ENCODE measurements around the gene TLX3. TPM values are rescaled to one million over a fixed set of nuclear protein-coding genes. Genes with fewer than 3 reads are reported as not detected.

Gene TLX3
- total and polyA plus RNA-seq, 5 experiments from 2014 or later = not detected

DNA sequence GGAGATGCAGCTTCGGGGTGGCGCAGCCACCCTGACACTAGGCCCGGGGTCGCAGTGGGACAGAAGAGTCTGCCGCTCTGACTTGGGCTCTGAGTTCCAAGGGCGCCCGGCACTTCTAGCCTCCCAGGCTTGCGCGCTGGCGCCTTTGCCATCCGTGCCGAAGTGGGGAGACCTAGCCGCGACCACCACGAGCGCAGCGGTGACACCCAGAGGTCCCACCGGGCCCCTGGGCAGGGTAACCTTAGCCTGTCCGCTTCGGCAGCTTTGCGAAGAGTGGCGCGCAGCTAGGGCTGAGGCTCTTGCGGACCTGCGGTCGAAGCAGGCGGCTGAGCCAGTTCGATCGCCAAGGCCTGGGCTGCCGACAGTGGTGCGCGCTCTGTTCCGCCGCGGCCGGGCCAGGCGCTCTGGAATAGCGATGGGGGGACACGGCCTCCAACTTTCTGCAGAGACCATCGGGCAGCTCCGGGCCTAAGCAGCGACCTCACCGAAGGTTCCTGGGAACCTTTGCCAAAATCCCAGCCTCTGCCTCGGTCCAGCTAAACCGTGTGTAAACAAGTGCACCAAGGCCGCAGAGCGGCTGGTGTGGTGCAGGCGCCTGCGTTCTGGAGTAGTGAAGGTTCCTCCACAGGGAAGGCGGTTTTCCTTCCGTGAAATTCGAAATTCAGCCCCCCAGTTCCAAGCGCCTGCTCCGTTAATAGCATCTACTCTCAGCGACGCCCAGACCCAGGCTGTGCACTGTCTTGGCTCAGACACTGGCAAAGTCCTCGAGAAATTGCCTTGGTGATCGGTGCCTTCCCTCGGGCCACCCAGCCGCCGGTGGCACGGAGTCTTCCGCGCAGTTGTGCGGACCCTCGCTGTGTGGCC lies 7.4 kb downstream of the TLX3 start:
- DNase-seq (no peak), ATAC-seq (no peak)
- Mint-ChIP-seq H3K4me3 (peak overlapping the region in 6 of 10 donors; percentile 1 to 68 (median 54)), H3K9me3 (peaks cover 0 to 4% (median 0%) of the 10 kb centered on the region in 9 donors), H3K27ac (no peak overlapping the region), H3K36me3 (peaks cover 2 to 8% (median 6%) of the 10 kb centered on the region in 3 donors), H3K27me3 (peaks cover 42 to 89% (median 63%) of the 10 kb centered on the region in 5 donors), H3K4me1 (peaks cover 5 to 25% (median 20%) of the 10 kb centered on the region in 4 donors)
- POLR2A ChIA-PET = no interaction called here

GRCh38 chr5:171317230-171317629 lies 8.2 kb downstream of the TLX3 start:
- H3K27ac Mint-ChIP-seq = no peak overlapping the region
- H3K27me3 Mint-ChIP-seq = peaks cover 44 to 97% (median 68%) of the 10 kb centered on the region in 5 donors
- peaks cover 0 to 4% (median 0%) of the 10 kb centered on the region in 9 donors for H3K9me3 Mint-ChIP-seq
- peaks cover 5 to 25% (median 20%) of the 10 kb centered on the region in 4 donors for H3K4me1 Mint-ChIP-seq
- DNase-seq (no peak), ATAC-seq (no peak)
- POLR2A ChIA-PET = no interaction called here
- H3K4me3 Mint-ChIP-seq = peak overlapping the region in 2 of 10 donors; percentile 1 to 10
- H3K36me3 Mint-ChIP-seq = peaks cover 2 to 8% (median 6%) of the 10 kb centered on the region in 3 donors

DNA sequence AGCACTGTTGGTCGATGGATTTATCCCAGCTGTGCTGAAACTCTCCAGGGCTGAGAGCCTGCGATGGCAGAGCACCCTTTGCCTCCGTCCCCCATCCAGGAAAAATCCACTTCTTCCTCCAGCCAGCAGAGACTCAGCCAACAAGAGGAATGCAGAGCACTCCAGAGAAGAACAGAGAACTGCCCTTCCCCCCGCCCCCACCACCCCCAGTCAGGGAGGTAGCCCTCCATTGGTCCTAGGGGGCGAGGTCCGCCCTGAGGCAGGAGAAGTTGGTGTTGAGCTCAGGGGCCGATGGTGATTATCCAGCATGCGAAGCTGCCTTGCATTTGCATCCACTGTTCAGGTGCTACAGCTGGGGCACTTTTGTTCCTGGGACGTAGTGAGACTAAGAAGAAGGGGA lies 9.0 kb downstream of the TLX3 start:
- DNase-seq (no peak), ATAC-seq (no peak)
- peaks cover 46 to 98% (median 68%) of the 10 kb centered on the region in 5 donors for H3K27me3 Mint-ChIP-seq
- H3K9me3 Mint-ChIP-seq = peaks cover 0 to under 1% (median 0%) of the 10 kb centered on the region in 9 donors
- POLR2A ChIA-PET = no interaction called here
- H3K4me1 Mint-ChIP-seq = peaks cover 2 to 18% (median 13%) of the 10 kb centered on the region in 4 donors
- no peak overlapping the region for H3K27ac Mint-ChIP-seq
- no peak overlapping the region for H3K4me3 Mint-ChIP-seq
- peaks cover 1 to 5% (median 2%) of the 10 kb centered on the region in 3 donors for H3K36me3 Mint-ChIP-seq

DNA sequence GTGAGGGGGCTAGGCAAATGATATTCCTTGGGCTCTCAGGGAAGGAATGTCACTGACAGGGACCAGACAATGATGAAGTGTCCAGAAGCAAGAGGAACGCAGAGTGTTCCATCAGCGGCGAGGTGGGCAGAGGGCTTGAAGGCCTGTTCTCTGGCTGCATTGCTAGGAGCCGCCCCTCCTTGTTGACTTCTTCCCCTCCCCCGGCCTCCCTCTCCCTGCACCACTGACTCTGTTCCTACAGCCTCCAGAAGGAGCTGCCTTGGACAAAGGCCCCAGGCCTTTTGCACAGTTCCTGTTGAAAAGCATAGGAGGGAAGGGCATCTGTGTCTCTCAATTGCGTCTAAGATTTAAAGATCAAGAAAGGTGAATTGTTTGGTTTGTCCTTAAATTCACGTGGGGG lies 12.4 kb downstream of the TLX3 start:
- H3K27ac Mint-ChIP-seq = no peak overlapping the region
- ATAC-seq = no peak
- DNase-seq = no peak
- no peak overlapping the region for H3K4me3 Mint-ChIP-seq
- POLR2A ChIA-PET = no interaction called here
- H3K36me3 Mint-ChIP-seq = peaks cover 0 to 3% (median 2%) of the 10 kb centered on the region in 3 donors
- H3K9me3 Mint-ChIP-seq = peaks cover 0 to 2% (median 0%) of the 10 kb centered on the region in 9 donors
- H3K4me1 Mint-ChIP-seq = peaks cover 0 to 4% (median 2%) of the 10 kb centered on the region in 4 donors
- peaks cover 45 to 81% (median 72%) of the 10 kb centered on the region in 5 donors for H3K27me3 Mint-ChIP-seq

GRCh38 chr5:171322527-171322926 lies 13.5 kb downstream of the TLX3 start:
- no peak overlapping the region for H3K4me3 Mint-ChIP-seq
- no peak overlapping the region for H3K27ac Mint-ChIP-seq

DNA sequence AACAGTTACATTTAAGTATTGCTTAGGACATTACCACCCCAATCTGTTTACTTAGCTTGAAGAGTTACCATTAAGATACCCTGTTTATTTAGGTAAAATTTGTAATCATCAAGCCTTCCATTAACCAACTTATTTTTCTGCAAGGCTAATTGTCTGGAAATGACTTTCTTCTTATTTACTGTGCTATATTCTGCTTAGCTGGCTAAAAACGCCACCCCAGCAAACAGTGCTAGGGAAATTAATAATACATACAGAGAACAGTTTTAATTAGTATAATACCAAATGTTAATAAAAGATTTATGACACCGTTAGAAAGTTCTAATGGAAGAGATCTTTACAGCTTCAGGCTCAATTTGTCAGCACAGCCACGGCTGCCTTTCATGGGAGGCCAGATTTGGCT lies 14.0 kb downstream of the TLX3 start:
- Mint-ChIP-seq H3K27ac (no peak overlapping the region), H3K4me3 (peak overlapping the region in 1 of 10 donors; percentile 48), H3K9me3 (peaks cover 0 to 2% (median 0%) of the 10 kb centered on the region in 9 donors), H3K4me1 (no peaks in the 10 kb centered on the region), H3K27me3 (peaks cover 35 to 71% (median 65%) of the 10 kb centered on the region in 5 donors), H3K36me3 (no peaks in the 10 kb centered on the region)
- POLR2A ChIA-PET = no interaction called here
- ATAC-seq (no peak), DNase-seq (no peak)

More at GRCh38 chr5:171322527-171322926, 13.5 kb downstream of the TLX3 start:
- DNase-seq (no peak), ATAC-seq (no peak)
- POLR2A ChIA-PET = no interaction called here
- Mint-ChIP-seq H3K9me3 (peaks cover 0 to 2% (median 0%) of the 10 kb centered on the region in 9 donors), H3K36me3 (peaks cover 0 to 2% (median under 1%) of the 10 kb centered on the region in 3 donors), H3K27me3 (peaks cover 38 to 71% (median 65%) of the 10 kb centered on the region in 5 donors), H3K4me1 (no peaks in the 10 kb centered on the region)

GRCh38 chr5:171323806-171324632 lies 15.0 kb downstream of the TLX3 start:
- ATAC-seq (no peak), DNase-seq (no peak)
- peaks cover 0 to 2% (median 0%) of the 10 kb centered on the region in 9 donors for H3K9me3 Mint-ChIP-seq
- no peaks in the 10 kb centered on the region for H3K4me1 Mint-ChIP-seq
- peaks cover 31 to 71% (median 63%) of the 10 kb centered on the region in 5 donors for H3K27me3 Mint-ChIP-seq
- POLR2A ChIA-PET = no interaction called here
- no peak overlapping the region for H3K4me3 Mint-ChIP-seq
- no peaks in the 10 kb centered on the region for H3K36me3 Mint-ChIP-seq
- H3K27ac Mint-ChIP-seq = no peak overlapping the region

DNA sequence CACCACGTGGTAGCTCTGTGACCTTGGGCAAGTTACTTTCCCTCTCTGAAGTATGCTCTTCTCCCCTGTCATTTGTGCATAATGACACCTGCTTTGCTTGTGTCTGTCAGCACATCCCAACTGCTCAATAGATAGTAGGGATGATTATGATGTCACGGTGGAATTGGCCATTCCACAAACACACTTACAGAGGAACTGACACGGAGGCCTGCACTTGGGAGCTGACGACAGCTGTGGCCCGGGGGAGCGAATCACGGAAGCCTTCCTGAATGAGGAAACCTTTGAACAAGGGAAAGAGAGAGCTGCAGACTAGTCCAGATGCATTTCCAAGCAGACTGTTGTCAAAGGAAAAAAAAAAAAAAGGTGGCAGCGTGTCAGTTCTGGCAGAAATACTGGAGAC lies 21.0 kb downstream of the TLX3 start:
- Mint-ChIP-seq H3K4me1 (no peaks in the 10 kb centered on the region), H3K36me3 (no peaks in the 10 kb centered on the region), H3K27me3 (peaks cover 1 to 47% (median 28%) of the 10 kb centered on the region in 5 donors), H3K27ac (no peak overlapping the region), H3K9me3 (peaks cover 0 to 2% (median 0%) of the 10 kb centered on the region in 9 donors), H3K4me3 (no peak overlapping the region)
- ATAC-seq (no peak), DNase-seq (no peak)
- POLR2A ChIA-PET = no interaction called here

- H3K27ac Mint-ChIP-seq = no peak overlapping the region
Measured at GRCh38 chr5:171335616-171336015, 26.6 kb downstream of the TLX3 start.

DNA sequence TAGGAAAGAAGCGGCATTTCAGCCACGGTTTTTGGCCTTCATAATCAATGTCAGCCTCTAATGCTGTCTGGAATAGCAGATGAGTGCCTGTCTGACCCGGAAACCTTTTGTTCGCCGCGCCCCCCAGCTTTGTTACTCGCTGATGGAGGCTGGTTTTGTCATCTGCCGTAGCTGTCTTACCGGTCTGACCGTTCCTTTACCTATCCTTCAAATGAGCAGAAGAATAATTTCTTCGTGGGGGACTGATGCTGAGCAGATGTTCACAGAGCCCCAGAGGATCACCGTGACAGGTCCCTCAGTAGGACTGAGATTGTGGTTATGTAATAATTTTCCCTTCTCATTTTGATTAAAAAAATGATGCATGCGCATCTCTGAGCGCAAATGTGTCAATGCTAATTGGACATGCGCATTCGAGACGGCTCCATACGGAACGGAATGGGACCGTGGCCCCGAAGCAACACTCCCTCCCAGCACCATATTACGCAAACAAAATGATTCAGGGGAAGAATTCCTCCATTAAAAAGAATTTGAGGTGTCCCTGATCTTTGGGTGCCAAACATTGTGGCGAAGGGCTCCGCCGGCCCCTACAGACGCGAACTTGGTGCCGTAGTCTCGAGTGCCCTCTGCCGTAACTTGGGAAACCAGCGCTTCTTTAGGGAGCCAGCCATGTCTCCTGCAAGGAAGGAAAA lies 27.6 kb downstream of the TLX3 start:
- POLR2A ChIA-PET = no interaction called here
- peak overlapping the region in 2 of 10 donors; percentile 5 to 37 for H3K27ac Mint-ChIP-seq
- DNase-seq (peak in 5 of 10 donors; percentile 8 to 34 (median 19)), ATAC-seq (peak; percentile 51 to 68)
- peaks cover 1 to 11% (median 9%) of the 10 kb centered on the region in 4 donors for H3K4me1 Mint-ChIP-seq
- H3K27me3 Mint-ChIP-seq = peaks cover 9 to 54% (median 26%) of the 10 kb centered on the region in 5 donors
- H3K9me3 Mint-ChIP-seq = peaks cover 0 to 2% (median 0%) of the 10 kb centered on the region in 9 donors
- peak overlapping the region; percentile 51 to 83 (median 70) for H3K4me3 Mint-ChIP-seq
- no peaks in the 10 kb centered on the region for H3K36me3 Mint-ChIP-seq

More at GRCh38 chr5:171335616-171336015, 26.6 kb downstream of the TLX3 start:
- ATAC-seq (no peak), DNase-seq (no peak)
- no peak overlapping the region for H3K4me3 Mint-ChIP-seq
- POLR2A ChIA-PET = no interaction called here
- H3K27me3 Mint-ChIP-seq = peaks cover 9 to 56% (median 26%) of the 10 kb centered on the region in 5 donors
- H3K36me3 Mint-ChIP-seq = no peaks in the 10 kb centered on the region
- peaks cover 0 to 2% (median 0%) of the 10 kb centered on the region in 9 donors for H3K9me3 Mint-ChIP-seq
- peaks cover 1 to 11% (median 9%) of the 10 kb centered on the region in 4 donors for H3K4me1 Mint-ChIP-seq

DNA sequence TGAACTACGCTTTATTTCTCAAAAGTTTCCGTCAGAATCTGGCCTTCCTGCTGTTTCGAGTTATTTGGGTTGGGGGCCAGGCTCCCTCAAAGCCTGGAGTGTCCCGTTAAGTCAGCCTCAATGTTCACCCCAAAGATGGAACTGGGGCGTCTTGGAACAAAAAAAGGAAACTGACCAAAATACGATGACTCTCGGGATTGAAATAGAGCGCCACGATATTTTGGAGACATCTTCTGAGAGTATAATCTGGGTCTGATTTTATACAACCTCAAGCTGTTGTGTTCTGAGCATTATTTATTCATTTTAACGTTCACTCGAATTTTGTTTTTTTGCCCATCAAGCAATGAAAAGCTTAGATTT lies 28.1 kb downstream of the TLX3 start:
- peak overlapping the region; percentile 51 to 83 (median 70) for H3K4me3 Mint-ChIP-seq
- H3K4me1 Mint-ChIP-seq = peaks cover 1 to 11% (median 9%) of the 10 kb centered on the region in 4 donors
- DNase-seq (no peak), ATAC-seq (no peak)
- H3K36me3 Mint-ChIP-seq = no peaks in the 10 kb centered on the region
- H3K9me3 Mint-ChIP-seq = peaks cover 0 to 2% (median 0%) of the 10 kb centered on the region in 9 donors
- POLR2A ChIA-PET = no interaction called here
- no peak overlapping the region for H3K27ac Mint-ChIP-seq
- H3K27me3 Mint-ChIP-seq = peaks cover 9 to 49% (median 22%) of the 10 kb centered on the region in 5 donors

DNA sequence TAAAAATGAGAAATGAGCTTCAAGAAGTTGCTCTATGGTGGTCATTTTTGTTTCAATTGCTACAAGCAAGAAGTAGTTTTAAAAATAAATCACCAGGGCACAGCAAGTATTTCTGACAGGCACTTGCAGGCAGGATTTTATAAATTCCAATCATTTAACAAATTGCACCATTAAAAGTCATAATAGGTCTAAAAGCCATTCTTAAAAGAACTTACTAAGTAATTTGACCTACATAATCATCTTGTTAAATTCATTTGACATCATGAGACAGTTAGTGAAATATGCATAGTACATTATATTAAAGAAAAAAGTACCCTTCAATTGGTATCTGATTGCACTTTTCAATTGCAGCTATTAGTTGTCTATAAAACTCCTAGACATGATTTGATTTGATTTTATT lies 31.0 kb downstream of the TLX3 start:
- POLR2A ChIA-PET = no interaction called here
- peaks cover 1 to 11% (median 9%) of the 10 kb centered on the region in 4 donors for H3K4me1 Mint-ChIP-seq
- H3K9me3 Mint-ChIP-seq = no peaks in the 10 kb centered on the region
- no peak overlapping the region for H3K27ac Mint-ChIP-seq
- ATAC-seq (no peak), DNase-seq (no peak)
- no peaks in the 10 kb centered on the region for H3K36me3 Mint-ChIP-seq
- peaks cover 12 to 36% (median 18%) of the 10 kb centered on the region in 5 donors for H3K27me3 Mint-ChIP-seq
- H3K4me3 Mint-ChIP-seq = no peak overlapping the region
